ENCODE results near the gene GRM7. TPM values are rescaled to one million over a fixed set of nuclear protein-coding genes. Genes with fewer than 3 reads are reported as not detected.

The GRM7 gene
- total and polyA plus RNA-seq, 9 of the 15 experiments (the other 6 are each of a cell fraction or from before 2014, with no cell fraction given), result not detected

GRCh38 chr3:7095116-7095515 lies 234.2 kb downstream of the GRM7 start:
- H3K27me3 ChIP-seq (ENCODE audit: control insufficient read depth in 2 of 2, insufficient read depth in 2 of 2, low read length in 2 of 2), result no peaks in the 10 kb centered on the region
- CTCF ChIA-PET (ENCODE audit: low intra/inter-chr PET ratio), result no interaction called here
- H4K20me1 ChIP-seq (replicated peaks; ENCODE audit: control insufficient read depth, insufficient read depth, low read length), result no peaks in the 10 kb centered on the region
- peaks cover 5% of the 10 kb centered on the region for H3K9me3 ChIP-seq (replicated peaks; ENCODE audit: control insufficient read depth, insufficient read depth, low read depth, low read length)
- no TSS peak for BruUV-seq (replicated peaks)
- no peaks in the 10 kb centered on the region for H3K36me3 ChIP-seq (ENCODE audit: control insufficient read depth, insufficient read depth, low read length)
- in situ Hi-C loops (cut with MboI), result no loop called here
- no peak for TF ChIP-seq ZNF586 (CRISPR knock-in tag; conservative IDR thresholded peaks at IDR 0.05)
- TF ChIP-seq CBX5 (IDR thresholded peaks at IDR 0.05; ENCODE audit: borderline replicate concordance, low read depth), result no peak
- no peak for TF ChIP-seq FOXA1 (IDR thresholded peaks at IDR 0.05; ENCODE audit: borderline replicate concordance)
- TF ChIP-seq FUS (optimal IDR thresholded peaks at IDR 0.05; ENCODE audit: low read depth, low read length), result no peak
- no peak for TF ChIP-seq POLR3G (IDR thresholded peaks at IDR 0.05; ENCODE audit: extremely low read depth, insufficient read length, insufficient replicate concordance)
- no peak for TF ChIP-seq ETS1 (conservative IDR thresholded peaks at IDR 0.05; ENCODE audit: control insufficient read depth, low read depth, low read length)
- no peak for TF ChIP-seq SIN3B (IDR thresholded peaks at IDR 0.05; ENCODE audit: low read depth)
- TF ChIP-seq SRSF9 (IDR thresholded peaks at IDR 0.05; ENCODE audit: borderline replicate concordance, low read depth, low read length), result no peak
- no peak for TF ChIP-seq CREB3L1 (IDR thresholded peaks at IDR 0.05; ENCODE audit: borderline replicate concordance, low read depth)
- TF ChIP-seq BRF1 (IDR thresholded peaks at IDR 0.05; ENCODE audit: borderline replicate concordance, extremely low read depth, insufficient read length), result no peak
- TF ChIP-seq SMAD1 (IDR thresholded peaks at IDR 0.05; ENCODE audit: low read depth, low read length, partially characterized antibody), result no peak
- TF ChIP-seq E4F1 (CRISPR knock-in tag; IDR thresholded peaks at IDR 0.05; ENCODE audit: borderline replicate concordance), result no peak
- no peak for TF ChIP-seq YBX1 (IDR thresholded peaks at IDR 0.05)
- no peak for TF ChIP-seq FOXJ3 (CRISPR knock-in tag; IDR thresholded peaks at IDR 0.05)
- no peak for TF ChIP-seq SFPQ (IDR thresholded peaks at IDR 0.05; ENCODE audit: low read depth, low read length)
- intact Hi-C loops (cut with micrococcal nuclease), result no loop called here
- no peak overlapping the region for H3K9ac ChIP-seq (ENCODE audit: insufficient read depth in 1 of 2, low read depth in 2 of 2, low read length in 2 of 2)
- FAIRE-seq (no peak), ATAC-seq (no peak), DNase-seq (ENCODE audit: extremely low read depth in 1 of 4, low spot score in 3 of 4) (no peak)
- POLR2A ChIA-PET, result no interaction called here
- WGBS (ENCODE audit: insufficient coverage, low coverage, missing lambda C conversion rate), result 0% methylated on average over 1 of the region's 1 CpG
- H3K9me1 ChIP-seq (ENCODE audit: control insufficient read depth, insufficient read depth, low read length), result no peaks in the 10 kb centered on the region
- H3K27ac ChIP-seq (ENCODE audit: extremely low read depth, low read depth, low read length), result no peak overlapping the region
- H3K4me3 ChIP-seq, result no peak overlapping the region
- H2AFZ ChIP-seq (ENCODE audit: low read depth, low read length), result no peak overlapping the region
- no peak overlapping the region for H3K4me2 ChIP-seq (ENCODE audit: insufficient read depth, low read length)
- H3K79me2 ChIP-seq (ENCODE audit: control insufficient read depth, insufficient read depth, low read length), result no peaks in the 10 kb centered on the region
- no peaks in the 10 kb centered on the region for H3K4me1 ChIP-seq (replicated peaks in 1 of 2; ENCODE audit: control insufficient read depth in 2 of 2, insufficient read depth in 2 of 2, low read length in 2 of 2)

All from K562 (cell line).